HepG2 (cell line): Measurements from ENCODE around the gene SELENOV. TPM values are rescaled to one million over a fixed set of nuclear protein-coding genes. Genes with fewer than 3 reads are reported as not detected.
A peak's percentile ranks its signal among the peaks of the same experiment; 100 is the strongest.

Experiments
- ATF7 ChIP-seq, 2 experiments: fragments of 450-650 bp in 1 of 2; sonication (generic) in 1 of 2; formaldehyde crosslinking in 1 of 2; IDR thresholded peaks; 2 replicates each; pipeline versions ENCODE4 v1.4.0 to v1.6.1; 2016 to 2020; ENCODE audit warnings: antibody characterized with exemption in 1 of 2, mild to moderate bottlenecking in 1 of 2, missing genetic modification reagents in 1 of 2
- EHMT2 ChIP-seq: fragments of 200-600 bp; sonication (generic); IDR thresholded peaks from 2 replicates; pipeline ENCODE4 v1.7.0; 2017; ENCODE audit warnings: antibody characterized with exemption, low read depth, low read length, borderline replicate concordance
- FOSL1 ChIP-seq: sonication (generic); formaldehyde crosslinking; IDR thresholded peaks from 2 replicates; pipeline ENCODE4 v1.9.0; 2021; ENCODE audit warnings: missing genetic modification reagents, borderline replicate concordance
- FOXA1 ChIP-seq, 2 experiments: fragments of 450-650 bp in 1 of 2; sonication (generic) in 1 of 2; formaldehyde crosslinking in 1 of 2; IDR thresholded peaks; 2 replicates each; pipeline versions ENCODE4 v1.4.0 to v1.6.1; 2016 to 2020; ENCODE audit warnings: missing genetic modification reagents in 1 of 2
- HMG20A ChIP-seq: IDR thresholded peaks from 2 replicates; pipeline ENCODE4 v1.6.1; 2016; ENCODE audit warnings: borderline replicate concordance
- JUNB ChIP-seq: sonication (generic); formaldehyde crosslinking; IDR thresholded peaks from 2 replicates; pipeline ENCODE4 v1.8.0; 2022; ENCODE audit warnings: missing genetic modification reagents, mild to moderate bottlenecking, borderline replicate concordance
- PAXIP1 ChIP-seq: sonication (generic); formaldehyde crosslinking; conservative IDR thresholded peaks from 2 replicates; pipeline ENCODE4 v1.4.0; 2020; ENCODE audit warnings: mild to moderate bottlenecking, missing genetic modification reagents, moderate library complexity
- SKI ChIP-seq: fragments of 450-650 bp; IDR thresholded peaks from one replicate; pipeline ENCODE4 v1.6.1; 2018; ENCODE audit warnings: mild to moderate bottlenecking; ENCODE audit not compliant: partially characterized antibody
- ZKSCAN1 ChIP-seq: fragments of 150-350 bp; IDR thresholded peaks from 2 replicates; pipeline ENCODE4 v1.6.1; 2014; ENCODE audit warnings: low read length
- ZNF180 ChIP-seq: sonication (generic); formaldehyde crosslinking; IDR thresholded peaks from 2 replicates; pipeline ENCODE4 v1.4.0; 2020; ENCODE audit warnings: low read depth, missing genetic modification reagents, borderline replicate concordance
- ZNF33A ChIP-seq: sonication (generic); formaldehyde crosslinking; IDR thresholded peaks from 2 replicates; pipeline ENCODE4 v1.5.1; 2020; ENCODE audit warnings: missing genetic modification reagents, mild to moderate bottlenecking, moderate library complexity, borderline replicate concordance
- ZNF598 ChIP-seq: sonication (generic); formaldehyde crosslinking; IDR thresholded peaks from 2 replicates; pipeline ENCODE4 v1.5.1; 2020; ENCODE audit warnings: mild to moderate bottlenecking, missing genetic modification reagents, borderline replicate concordance
- ZNF724P ChIP-seq: sonication (generic); formaldehyde crosslinking; IDR thresholded peaks from 2 replicates; pipeline ENCODE4 v1.8.0; 2022; ENCODE audit warnings: missing genetic modification reagents, borderline replicate concordance
- ZNF737 ChIP-seq: sonication (generic); formaldehyde crosslinking; IDR thresholded peaks from 2 replicates; pipeline ENCODE4 v1.5.0; 2020; ENCODE audit warnings: missing genetic modification reagents, mild to moderate bottlenecking, borderline replicate concordance
- polyA plus RNA-seq, 8 experiments: library from polyadenylated mRNA; depleted of rRNA in 3 of 8; stranded (reverse) in 7 of 8; unstranded in 1 of 8; fragments of >200 nt; fragmentation: Illumina TruSeq in 4 of 8; extraction: Trizol in 4 of 8; gene quantifications; 2 replicates each; pipeline versions ENCODE4 v1.2.1 to v1.2.3, GENCODE V29; 2011 to 2016; ENCODE audit warnings: low read depth in 4 of 8, missing spikeins in 1 of 8, mixed read lengths in 1 of 8; ENCODE audit not compliant: insufficient read depth in 1 of 8
- total RNA-seq, 5 experiments: library from RNA; depleted of rRNA; stranded (reverse); fragments of >200 nt; fragmentation: Illumina TruSeq; extraction: Trizol; gene quantifications; 2 replicates each; pipeline ENCODE4 v1.2.3, GENCODE V29; 2016; ENCODE audit warnings: low read depth in 1 of 5
- TF ChIP-seq, protein P1 (sequence below): sonication (generic); formaldehyde crosslinking; IDR thresholded peaks from 2 replicates; pipeline ENCODE4 v1.5.0; 2020; ENCODE audit warnings: missing genetic modification reagents
- TF ChIP-seq, protein P2 (sequence below): sonication (generic); formaldehyde crosslinking; IDR thresholded peaks from 2 replicates; pipeline ENCODE4 v1.4.0; 2020; ENCODE audit warnings: missing genetic modification reagents
- TF ChIP-seq, protein P3 (sequence below): IDR thresholded peaks from 2 replicates; pipeline ENCODE4 v1.6.1; 2016; ENCODE audit warnings: mild to moderate bottlenecking, missing biosample characterization, missing genetic modification reagents

SELENOV gene
- total and polyA plus RNA-seq, 2 of the 13 experiments (the other 11 are each of a cell fraction or from before 2014, with no cell fraction given): not detected

GRCh38 chr19:39480337-39481228 lies 34.4 kb upstream of the SELENOV start, which contains the start of gene TIMM50 (continued):
- TF ChIP-seq PAXIP1 (CRISPR knock-in tag) (peak; percentile 54; the same call in 1 of the 2 replicates), ZKSCAN1 (no peak), JUNB (CRISPR knock-in tag) (no peak), HMG20A (no peak), ZNF180 (CRISPR knock-in tag) (no peak), FOXA1 (IDR thresholded peaks at IDR 0.05) (no peak), FOXA1 (CRISPR knock-in tag; IDR thresholded peaks at IDR 0.05) (0 out of 2 replicates have a peak, but pooled peaks have one; percentile 6), ZNF737 (CRISPR knock-in tag) (no peak), ZNF598 (CRISPR knock-in tag) (no peak; the same call in 1 of the 2 replicates), ATF7 (IDR thresholded peaks at IDR 0.05) (no peak), ATF7 (CRISPR knock-in tag; IDR thresholded peaks at IDR 0.05) (peak; percentile 63; the same call in 1 of the 2 replicates), SKI (peak; percentile 22), ZNF33A (CRISPR knock-in tag) (no peak), EHMT2 (no peak), ZNF724P (CRISPR knock-in tag) (peak; percentile 83; the same call in 1 of the 2 replicates), FOSL1 (CRISPR knock-in tag) (no peak)
- TF ChIP-seq, protein P1, sequence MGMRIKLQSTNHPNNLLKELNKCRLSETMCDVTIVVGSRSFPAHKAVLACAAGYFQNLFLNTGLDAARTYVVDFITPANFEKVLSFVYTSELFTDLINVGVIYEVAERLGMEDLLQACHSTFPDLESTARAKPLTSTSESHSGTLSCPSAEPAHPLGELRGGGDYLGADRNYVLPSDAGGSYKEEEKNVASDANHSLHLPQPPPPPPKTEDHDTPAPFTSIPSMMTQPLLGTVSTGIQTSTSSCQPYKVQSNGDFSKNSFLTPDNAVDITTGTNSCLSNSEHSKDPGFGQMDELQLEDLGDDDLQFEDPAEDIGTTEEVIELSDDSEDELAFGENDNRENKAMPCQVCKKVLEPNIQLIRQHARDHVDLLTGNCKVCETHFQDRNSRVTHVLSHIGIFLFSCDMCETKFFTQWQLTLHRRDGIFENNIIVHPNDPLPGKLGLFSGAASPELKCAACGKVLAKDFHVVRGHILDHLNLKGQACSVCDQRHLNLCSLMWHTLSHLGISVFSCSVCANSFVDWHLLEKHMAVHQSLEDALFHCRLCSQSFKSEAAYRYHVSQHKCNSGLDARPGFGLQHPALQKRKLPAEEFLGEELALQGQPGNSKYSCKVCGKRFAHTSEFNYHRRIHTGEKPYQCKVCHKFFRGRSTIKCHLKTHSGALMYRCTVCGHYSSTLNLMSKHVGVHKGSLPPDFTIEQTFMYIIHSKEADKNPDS (CRISPR knock-in tag): 0 out of 2 replicates have a peak, but pooled peaks have one; percentile 40
- TF ChIP-seq, protein P2, sequence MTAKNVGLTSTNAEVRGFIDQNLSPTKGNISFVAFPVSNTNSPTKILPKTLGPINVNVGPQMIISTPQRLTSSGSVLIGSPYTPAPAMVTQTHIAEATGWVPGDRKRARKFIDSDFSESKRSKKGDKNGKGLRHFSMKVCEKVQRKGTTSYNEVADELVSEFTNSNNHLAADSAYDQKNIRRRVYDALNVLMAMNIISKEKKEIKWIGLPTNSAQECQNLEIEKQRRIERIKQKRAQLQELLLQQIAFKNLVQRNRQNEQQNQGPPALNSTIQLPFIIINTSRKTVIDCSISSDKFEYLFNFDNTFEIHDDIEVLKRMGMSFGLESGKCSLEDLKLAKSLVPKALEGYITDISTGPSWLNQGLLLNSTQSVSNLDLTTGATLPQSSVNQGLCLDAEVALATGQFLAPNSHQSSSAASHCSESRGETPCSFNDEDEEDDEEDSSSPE (CRISPR knock-in tag): peak; percentile 77
- TF ChIP-seq, protein P3, sequence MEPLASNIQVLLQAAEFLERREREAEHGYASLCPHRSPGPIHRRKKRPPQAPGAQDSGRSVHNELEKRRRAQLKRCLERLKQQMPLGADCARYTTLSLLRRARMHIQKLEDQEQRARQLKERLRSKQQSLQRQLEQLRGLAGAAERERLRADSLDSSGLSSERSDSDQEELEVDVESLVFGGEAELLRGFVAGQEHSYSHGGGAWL: peak; percentile 71; the same call in 1 of the 2 replicates
